C4-2B (cell line): ENCODE results near the gene DAP.

Experiments
- H3K27ac ChIP-seq: fragments of 450-650 bp; 2 replicates; pipeline ENCODE4 v1.5.1; 2017
- CTCF ChIP-seq: fragments of 450-650 bp; conservative IDR thresholded peaks from 2 replicates; pipeline ENCODE4 v1.5.1; 2017; ENCODE audit warnings: mild to moderate bottlenecking
- ZFX ChIP-seq: fragments of 450-650 bp; IDR thresholded peaks from 2 replicates; pipeline ENCODE4 v1.6.1; 2017

DAP gene

GRCh38 chr5:10661401-10661800 is 99.6 kb downstream of the DAP start:
- H3K27ac ChIP-seq = no peak overlapping the region
- TF ChIP-seq CTCF (no peak), ZFX (no peak)

GRCh38 chr5:10660720-10661387 is 100.2 kb downstream of the DAP start:
- TF ChIP-seq CTCF (no peak), ZFX (no peak)

GRCh38 chr5:10660135-10660534 is 100.9 kb downstream of the DAP start:
- no peak for TF ChIP-seq ZFX
- no peak for TF ChIP-seq CTCF
- no peak overlapping the region for H3K27ac ChIP-seq

More at GRCh38 chr5:10660720-10661387, 100.2 kb downstream of the DAP start:
- no peak overlapping the region for H3K27ac ChIP-seq

- TF ChIP-seq ZFX = no peak
- TF ChIP-seq CTCF = no peak
- no peak overlapping the region for H3K27ac ChIP-seq
These were observed 102.8 kb downstream of the DAP start for GRCh38 chr5:10658265-10658664.

GRCh38 chr5:10655972-10656830 is 104.8 kb downstream of the DAP start:
- no peak for TF ChIP-seq CTCF
- TF ChIP-seq ZFX = no peak
- H3K27ac ChIP-seq = no peak overlapping the region

GRCh38 chr5:10655161-10655971 is 105.7 kb downstream of the DAP start:
- TF ChIP-seq ZFX = no peak
- no peak overlapping the region for H3K27ac ChIP-seq

GRCh38 chr5:10654566-10654965 is 106.5 kb downstream of the DAP start:
- no peak overlapping the region for H3K27ac ChIP-seq
- TF ChIP-seq CTCF (no peak), ZFX (no peak)
